Vagina (tissue), 2 donors: ENCODE results near the gene PLRG1.

ENCODE experiments used
- POLR2A ChIP-seq, 2 donors: fragments of 450-650 bp; IDR thresholded peaks; one replicate each; pipeline ENCODE4 v1.6.1; 2017; ENCODE audit warnings: antibody characterized with exemption in 2 of 2, mild to moderate bottlenecking in 2 of 2, moderate library complexity in 2 of 2
- TF ChIP-seq, protein P1 (sequence below), 3 experiments: fragments of 450-650 bp in 2 of 3; fragments of 200-600 bp in 1 of 3; sonication (generic) in 1 of 3; IDR thresholded peaks; one replicate each; pipeline ENCODE4 v1.5.1; 2017 to 2019; ENCODE audit warnings: antibody characterized with exemption in 3 of 3, mild to moderate bottlenecking in 2 of 3, moderate library complexity in 2 of 3

GRCh38 chr4:154560824-154561231, 10.6 kb upstream of the PLRG1 start:
- TF ChIP-seq, protein P1, sequence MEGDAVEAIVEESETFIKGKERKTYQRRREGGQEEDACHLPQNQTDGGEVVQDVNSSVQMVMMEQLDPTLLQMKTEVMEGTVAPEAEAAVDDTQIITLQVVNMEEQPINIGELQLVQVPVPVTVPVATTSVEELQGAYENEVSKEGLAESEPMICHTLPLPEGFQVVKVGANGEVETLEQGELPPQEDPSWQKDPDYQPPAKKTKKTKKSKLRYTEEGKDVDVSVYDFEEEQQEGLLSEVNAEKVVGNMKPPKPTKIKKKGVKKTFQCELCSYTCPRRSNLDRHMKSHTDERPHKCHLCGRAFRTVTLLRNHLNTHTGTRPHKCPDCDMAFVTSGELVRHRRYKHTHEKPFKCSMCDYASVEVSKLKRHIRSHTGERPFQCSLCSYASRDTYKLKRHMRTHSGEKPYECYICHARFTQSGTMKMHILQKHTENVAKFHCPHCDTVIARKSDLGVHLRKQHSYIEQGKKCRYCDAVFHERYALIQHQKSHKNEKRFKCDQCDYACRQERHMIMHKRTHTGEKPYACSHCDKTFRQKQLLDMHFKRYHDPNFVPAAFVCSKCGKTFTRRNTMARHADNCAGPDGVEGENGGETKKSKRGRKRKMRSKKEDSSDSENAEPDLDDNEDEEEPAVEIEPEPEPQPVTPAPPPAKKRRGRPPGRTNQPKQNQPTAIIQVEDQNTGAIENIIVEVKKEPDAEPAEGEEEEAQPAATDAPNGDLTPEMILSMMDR (IDR thresholded peaks at IDR 0.05) = no peak
- no peak for TF ChIP-seq POLR2A (IDR thresholded peaks at IDR 0.05)
